ENCODE measurements around the gene SPRY2.

- TF ChIP-seq CTCF (conservative IDR thresholded peaks at IDR 0.05; ENCODE audit: low read depth, low read length) (no peak), EZH2 (IDR thresholded peaks at IDR 0.05; ENCODE audit: low read length, unreplicated experiment) (no peak)
Observed at GRCh38 chr13:80386592-80386991, 45.7 kb upstream of the SPRY2 start.

Data from PC-3 (cell line).